Calu3 (cell line): ENCODE results near the gene CCDC27. TPM values are rescaled to one million over a fixed set of nuclear protein-coding genes. Genes with fewer than 3 reads are reported as not detected.
"Not testable (repeated sequence)": the region's sequence is repeated elsewhere in the genome, so short reads cannot be mapped to it uniquely, and the experiment has no call there.

ENCODE experiments used
- BruUV-seq: library from RNA; stranded (reverse); fragments of 400-500 nt; replicated peaks from 2 replicates; lab custom pipeline; 2021; lab: Mats Ljungman, UMichigan
- CTCF ChIA-PET: fragments of 300-600 bp; sonication (Branson Sonifier 250); formaldehyde crosslinking; loops from one replicate; lab custom pipeline; 2022; ENCODE audit warnings: antibody characterized with exemption; lab: Charles Lee
- DNase-seq: peaks from one replicate; pipeline ENCODE4 v3.0.0; 2022
- H3K27ac Mint-ChIP-seq: one replicate; pipeline ENCODE4 v1.8.0; 2022; ENCODE audit warnings: mixed read lengths; ENCODE audit not compliant: unreplicated experiment
- H3K27me3 Mint-ChIP-seq: one replicate; pipeline ENCODE4 v1.8.0; 2022; ENCODE audit warnings: mixed read lengths; ENCODE audit not compliant: unreplicated experiment
- H3K36me3 Mint-ChIP-seq: one replicate; pipeline ENCODE4 v1.8.0; 2022; ENCODE audit warnings: mild to moderate bottlenecking, moderate library complexity, mixed read lengths; ENCODE audit not compliant: insufficient read depth, unreplicated experiment
- H3K4me1 Mint-ChIP-seq: one replicate; pipeline ENCODE4 v1.8.0; 2022; ENCODE audit warnings: mild to moderate bottlenecking, low read depth, mixed read lengths; ENCODE audit not compliant: unreplicated experiment
- H3K4me3 Mint-ChIP-seq: one replicate; pipeline ENCODE4 v1.8.0; 2022; ENCODE audit warnings: mild to moderate bottlenecking, low read depth, moderate library complexity, mixed read lengths; ENCODE audit not compliant: unreplicated experiment
- H3K9me3 Mint-ChIP-seq: one replicate; pipeline ENCODE4 v1.8.0; 2022; ENCODE audit warnings: low read depth, mixed read lengths; ENCODE audit not compliant: unreplicated experiment
- CTCF ChIP-seq: fragments of 200-600 bp; IDR thresholded peaks from one replicate; pipeline ENCODE4 v1.8.0; 2022; ENCODE audit warnings: antibody characterized with exemption; ENCODE audit not compliant: unreplicated experiment
- intact Hi-C: fragments of 100-400 bp; cut with micrococcal nuclease; formaldehyde crosslinking; loops from one replicate; pipeline ENCODE4 v1.10.0; 2022; ENCODE audit not compliant: unreplicated experiment
- total RNA-seq: library from RNA; stranded (reverse); gene quantifications from 2 replicates; pipeline ENCODE4 v1.2.3, GENCODE V29; 2022

CCDC27 gene
- total RNA-seq, 1 experiment from 2014 or later = not detected

- Mint-ChIP-seq H3K27ac (no peak overlapping the region), H3K4me1 (no peaks in the 10 kb centered on the region), H3K4me3 (no peak overlapping the region), H3K9me3 (no peaks in the 10 kb centered on the region), H3K36me3 (peaks cover 18% of the 10 kb centered on the region), H3K27me3 (no peaks in the 10 kb centered on the region)
- TF ChIP-seq CTCF = no peak
- DNase-seq = no peak
- CTCF ChIA-PET = no interaction called here
- intact Hi-C loops = no loop called here
- BruUV-seq = no TSS peak
Observed at GRCh38 chr1:3790952-3791351, 38.7 kb downstream of the CCDC27 start.

- TF ChIP-seq CTCF = no peak
- no peaks in the 10 kb centered on the region for H3K9me3 Mint-ChIP-seq
- BruUV-seq = no TSS peak
- CTCF ChIA-PET = interaction anchor here (0.8 kb wide), 1 partner anchor 41 kb away, joined by 4 read pairs; no protein-coding TSS in a partner anchor
- DNase-seq = no peak
- H3K36me3 Mint-ChIP-seq = peaks cover 23% of the 10 kb centered on the region
- intact Hi-C loops = no loop called here
- peaks cover 9% of the 10 kb centered on the region for H3K4me1 Mint-ChIP-seq
- H3K4me3 Mint-ChIP-seq = peak overlapping the region; percentile 92
- peak overlapping the region; percentile 69 for H3K27ac Mint-ChIP-seq
- H3K27me3 Mint-ChIP-seq = peaks cover 7% of the 10 kb centered on the region
Observed at GRCh38 chr1:3795453-3796214, 43.4 kb downstream of the CCDC27 start.

GRCh38 chr1:3796215-3797061 is 44.2 kb downstream of the CCDC27 start, which contains the start of gene LRRC47:
LRRC47 (minus strand) TSS chr1:3796498; CDS start chr1:3796476, 22 bp downstream.
- CTCF ChIA-PET = interaction anchor here (0.8 kb wide), 1 partner anchor 42 kb away, joined by 4 read pairs; no protein-coding TSS in a partner anchor
- Mint-ChIP-seq H3K36me3 (peaks cover 23% of the 10 kb centered on the region), H3K9me3 (no peaks in the 10 kb centered on the region), H3K27me3 (peaks cover 15% of the 10 kb centered on the region), H3K4me3 (peak within 1 kb of the TSS; percentile 92), H3K4me1 (peaks cover 14% of the 10 kb centered on the region), H3K27ac (peak within 1 kb of the TSS; percentile 69)
- intact Hi-C loops = no loop called here
- TF ChIP-seq CTCF = no peak
- BruUV-seq = no TSS peak
- DNase-seq = peak; percentile 88

- TF ChIP-seq CTCF = no peak
- Mint-ChIP-seq H3K36me3 (peaks cover 19% of the 10 kb centered on the region), H3K4me1 (peaks cover 26% of the 10 kb centered on the region), H3K27me3 (peaks cover 46% of the 10 kb centered on the region), H3K4me3 (no peak overlapping the region), H3K27ac (no peak overlapping the region), H3K9me3 (no peaks in the 10 kb centered on the region)
- DNase-seq = no peak
- intact Hi-C loops = no loop called here
- CTCF ChIA-PET = interaction anchor here (0.7 kb wide), 1 partner anchor 180 kb away, joined by 10 read pairs; no protein-coding TSS in a partner anchor
- BruUV-seq = no TSS peak
Observed at GRCh38 chr1:3799976-3800685, 47.9 kb downstream of the CCDC27 start.

GRCh38 chr1:3800795-3801194 is 48.5 kb downstream of the CCDC27 start:
- peaks cover 13% of the 10 kb centered on the region for H3K36me3 Mint-ChIP-seq
- H3K27me3 Mint-ChIP-seq = peaks cover 49% of the 10 kb centered on the region
- DNase-seq, intact Hi-C loops, BruUV-seq, CTCF ChIA-PET, H3K27ac Mint-ChIP-seq, H3K4me3 Mint-ChIP-seq, H3K9me3 Mint-ChIP-seq: not testable (repeated sequence)
- peaks cover 26% of the 10 kb centered on the region for H3K4me1 Mint-ChIP-seq
